Renal cortical epithelial cell (primary cell): Measurements from ENCODE around the gene TPPP. TPM values are rescaled to one million over a fixed set of nuclear protein-coding genes. Genes with fewer than 3 reads are reported as not detected.

Experiments used
- total RNA-seq: library from RNA; depleted of rRNA; stranded (reverse); fragments of >200 nt; gene quantifications from 2 replicates; pipeline ENCODE4 v1.2.3, GENCODE V29; 2014

TPPP gene
- total RNA-seq, 1 donor from 2014 or later, result 0.25 TPM

Other genes with a start within 250 kb of the TPPP start
- gene SLC9A3, start 168.9 kb downstream of the TPPP start, total RNA-seq, result 0.35 and 1.6 TPM in 2 replicates
- 4.3 and 4.7 TPM in 2 replicates for gene CEP72, start 81.0 kb downstream of the TPPP start, total RNA-seq
- not detected in 2 replicates for gene ZDHHC11B, start 91.4 kb upstream of the TPPP start, total RNA-seq
- under 0.01 and 2.3 TPM in 2 replicates for gene ZDHHC11, start 157.6 kb upstream of the TPPP start, total RNA-seq
- 34.2 and 45.4 TPM in 2 replicates for gene BRD9, start 199.4 kb upstream of the TPPP start, total RNA-seq
- 4.3 and 32.1 TPM in 2 replicates for gene TRIP13, start 199.5 kb upstream of the TPPP start, total RNA-seq